OCI-LY1 (cell line): ENCODE measurements around the gene PCNT.

Experiments used
- H2AFZ ChIP-seq: fragments of 200-600 bp; sonication (generic), shearing (Covaris generic); 2 replicates; pipeline ENCODE4 v1.6.0; 2014; ENCODE audit warnings: antibody characterized with exemption, mild to moderate bottlenecking, low read length
- H3F3A ChIP-seq: fragments of 200-600 bp; sonication (generic), shearing (Covaris generic); 2 replicates; pipeline ENCODE4 v1.6.0; 2014; ENCODE audit warnings: mild to moderate bottlenecking, antibody characterized with exemption, low read length, moderate library complexity; ENCODE audit not compliant: insufficient read depth
- H3K27ac ChIP-seq: fragments of 200-600 bp; sonication (generic); 2 replicates; pipeline ENCODE4 v1.5.1; 2014; ENCODE audit warnings: low read length, mixed run types, mild to moderate bottlenecking, low read depth; ENCODE audit not compliant: poor library complexity, severe bottlenecking
- H3K27me3 ChIP-seq: fragments of 200-600 bp; sonication (generic); 2 replicates; pipeline ENCODE4 v1.6.0; 2014; ENCODE audit warnings: antibody characterized with exemption, mild to moderate bottlenecking, low read length, moderate library complexity; ENCODE audit not compliant: insufficient read depth
- H3K36me3 ChIP-seq: fragments of 200-600 bp; sonication (generic); 2 replicates; pipeline ENCODE4 v1.6.1; 2014; ENCODE audit warnings: mild to moderate bottlenecking, antibody characterized with exemption, low read length, moderate library complexity, mixed read lengths; ENCODE audit not compliant: insufficient read depth
- H3K4me1 ChIP-seq: fragments of 200-600 bp; sonication (generic); 2 replicates; pipeline ENCODE4 v1.5.1; 2014; ENCODE audit warnings: mild to moderate bottlenecking, low read length, moderate library complexity; ENCODE audit not compliant: insufficient read depth, severe bottlenecking
- H3K4me2 ChIP-seq: fragments of 200-600 bp; sonication (generic), shearing (Covaris generic); 2 replicates; pipeline ENCODE4 v1.6.1; 2014; ENCODE audit warnings: low read length
- H3K4me3 ChIP-seq: fragments of 200-600 bp; sonication (generic); 2 replicates; pipeline ENCODE4 v1.5.1; 2014; ENCODE audit warnings: low read length, low read depth, mild to moderate bottlenecking, mixed read lengths; ENCODE audit not compliant: poor library complexity, severe bottlenecking
- H3K79me2 ChIP-seq: fragments of 200-600 bp; shearing (Covaris generic); 2 replicates; pipeline ENCODE4 v1.6.1; 2016; ENCODE audit warnings: mixed run types, low read length, mixed read lengths; ENCODE audit not compliant: insufficient read depth
- H3K9ac ChIP-seq: fragments of 200-600 bp; sonication (generic), shearing (Covaris generic); 2 replicates; pipeline ENCODE4 v1.6.1; 2014; ENCODE audit warnings: mild to moderate bottlenecking, low read length, mixed read lengths
- H3K9me2 ChIP-seq: fragments of 200-600 bp; sonication (generic), shearing (Covaris generic); 2 replicates; pipeline ENCODE4 v1.6.1; 2014; ENCODE audit warnings: low read depth, mild to moderate bottlenecking, low read length, mixed read lengths
- H3K9me3 ChIP-seq: fragments of 200-600 bp; shearing (Covaris generic); 2 replicates; pipeline ENCODE4 v1.6.1; 2014; ENCODE audit warnings: low read length, mixed read lengths
- H4K20me1 ChIP-seq: fragments of 200-600 bp; sonication (generic), shearing (Covaris generic); 2 replicates; pipeline ENCODE4 v1.6.0; 2016; ENCODE audit warnings: mild to moderate bottlenecking, low read length; ENCODE audit not compliant: insufficient read depth
- CTCF ChIP-seq: fragments of 200-600 bp; sonication (generic), shearing (Covaris generic); IDR thresholded peaks from 2 replicates; pipeline ENCODE4 v1.5.1; 2017; ENCODE audit warnings: mild to moderate bottlenecking, antibody characterized with exemption, low read length, moderate library complexity, mixed read lengths
- EZH2 ChIP-seq: fragments of 200-600 bp; sonication (generic), shearing (Covaris generic); IDR thresholded peaks from 2 replicates; pipeline ENCODE4 v1.8.0; 2017; ENCODE audit warnings: borderline replicate concordance, mixed run types, mild to moderate bottlenecking, antibody characterized with exemption, low read length, moderate library complexity, mixed read lengths

PCNT gene

GRCh38 chr21:46295177-46295770, 28.7 kb upstream of the PCNT start:
- no peak overlapping the region; the same call in 1 of the 2 replicates for H3K9ac ChIP-seq
- no peak overlapping the region for H2AFZ ChIP-seq
- no peaks in the 10 kb centered on the region for H3K27me3 ChIP-seq
- H3K79me2 ChIP-seq = no peaks in the 10 kb centered on the region
- no peak overlapping the region for H3K4me3 ChIP-seq
- no peak overlapping the region for H3K4me2 ChIP-seq
- peaks cover 11% of the 10 kb centered on the region for H3K4me1 ChIP-seq
- H3K36me3 ChIP-seq = peaks cover 30% of the 10 kb centered on the region
- no peaks in the 10 kb centered on the region for H4K20me1 ChIP-seq
- no peaks in the 10 kb centered on the region for H3K9me2 ChIP-seq
- H3K9me3 ChIP-seq = no peaks in the 10 kb centered on the region
- no peak for TF ChIP-seq CTCF
- TF ChIP-seq EZH2 = no peak
- H3K27ac ChIP-seq = no peak overlapping the region
- H3F3A ChIP-seq = no peaks in the 10 kb centered on the region

GRCh38 chr21:46295996-46296752, 27.8 kb upstream of the PCNT start:
- H3K9ac ChIP-seq = peak overlapping the region; percentile 29; the same call in 1 of the 2 replicates
- H3K27ac ChIP-seq = no peak overlapping the region
- TF ChIP-seq EZH2 (no peak), CTCF (no peak)
- no peaks in the 10 kb centered on the region for H4K20me1 ChIP-seq
- H2AFZ ChIP-seq = no peak overlapping the region
- no peaks in the 10 kb centered on the region for H3K27me3 ChIP-seq
- H3K79me2 ChIP-seq = no peaks in the 10 kb centered on the region
- peaks cover 37% of the 10 kb centered on the region for H3K36me3 ChIP-seq
- peaks cover 11% of the 10 kb centered on the region for H3K4me1 ChIP-seq
- H3K4me3 ChIP-seq = no peak overlapping the region
- H3K4me2 ChIP-seq = peak overlapping the region; percentile 18; the same call in 1 of the 2 replicates
- no peaks in the 10 kb centered on the region for H3K9me2 ChIP-seq
- no peaks in the 10 kb centered on the region for H3K9me3 ChIP-seq
- no peaks in the 10 kb centered on the region for H3F3A ChIP-seq

GRCh38 chr21:46297338-46298271, 26.4 kb upstream of the PCNT start:
- no peak overlapping the region for H3K4me3 ChIP-seq

More at GRCh38 chr21:46297338-46298271, 26.4 kb upstream of the PCNT start:
- Histone ChIP-seq H3K9me2 (no peaks in the 10 kb centered on the region), H3K36me3 (peaks cover 38% of the 10 kb centered on the region), H3K27me3 (no peaks in the 10 kb centered on the region), H3K79me2 (no peaks in the 10 kb centered on the region), H4K20me1 (no peaks in the 10 kb centered on the region), H3K9me3 (no peaks in the 10 kb centered on the region), H2AFZ (no peak overlapping the region), H3K4me1 (peaks cover 11% of the 10 kb centered on the region), H3K9ac (no peak overlapping the region), H3F3A (no peaks in the 10 kb centered on the region), H3K27ac (no peak overlapping the region), H3K4me2 (no peak overlapping the region)
- TF ChIP-seq CTCF = no peak
- no peak for TF ChIP-seq EZH2
